KMS-11 (cell line): ENCODE measurements around the gene EIF3I.

Source experiments
- H2AFZ ChIP-seq: fragments of 200-600 bp; sonication (generic); 2 replicates; pipeline ENCODE4 v1.6.1; 2016; ENCODE audit warnings: antibody characterized with exemption, mixed run types, low read depth
- H3K27ac ChIP-seq: fragments of 200-600 bp; sonication (generic); 2 replicates; pipeline ENCODE4 v1.6.1; 2016; ENCODE audit warnings: mild to moderate bottlenecking, mixed run types
- H3K27me3 ChIP-seq: fragments of 200-600 bp; sonication (generic); 2 replicates; pipeline ENCODE4 v1.6.1; 2017; ENCODE audit warnings: mild to moderate bottlenecking, low read depth, mixed run types, moderate library complexity; ENCODE audit not compliant: insufficient read depth
- H3K36me3 ChIP-seq: fragments of 200-600 bp; sonication (generic); 2 replicates; pipeline ENCODE4 v1.6.1; 2017; ENCODE audit warnings: mild to moderate bottlenecking, mixed run types; ENCODE audit not compliant: insufficient read depth
- H3K4me1 ChIP-seq: fragments of 200-600 bp; sonication (generic); 2 replicates; pipeline ENCODE4 v1.6.1; 2016; ENCODE audit warnings: mild to moderate bottlenecking, low read depth, mixed run types; ENCODE audit not compliant: poor library complexity, severe bottlenecking
- H3K4me2 ChIP-seq: fragments of 200-600 bp; sonication (generic); 2 replicates; pipeline ENCODE4 v1.7.0; 2016; ENCODE audit warnings: mild to moderate bottlenecking, mixed run types
- H3K4me3 ChIP-seq: fragments of 200-600 bp; sonication (generic); IDR thresholded peaks from 2 replicates; pipeline ENCODE4 v1.6.1; 2017; ENCODE audit warnings: low read depth, low read length, mixed read lengths; ENCODE audit not compliant: insufficient read depth
- H3K79me2 ChIP-seq: fragments of 200-600 bp; sonication (generic); 2 replicates; pipeline ENCODE4 v1.6.1; 2016; ENCODE audit warnings: low read depth, mixed run types; ENCODE audit not compliant: insufficient read depth
- H3K9ac ChIP-seq: fragments of 200-600 bp; sonication (generic); 2 replicates; pipeline ENCODE4 v1.6.1; 2016; ENCODE audit warnings: mild to moderate bottlenecking, mixed run types
- H4K20me1 ChIP-seq: fragments of 200-600 bp; sonication (generic); 2 replicates; pipeline ENCODE4 v1.6.1; 2016; ENCODE audit warnings: mild to moderate bottlenecking, mixed run types; ENCODE audit not compliant: insufficient read depth
- CTCF ChIP-seq: fragments of 200-600 bp; sonication (generic); conservative IDR thresholded peaks from 2 replicates; pipeline ENCODE4 v1.6.1; 2017; ENCODE audit warnings: low read depth, mild to moderate bottlenecking, antibody characterized with exemption, low read length, moderate library complexity, mixed read lengths

The EIF3I gene

GRCh38 chr1:32204943-32205361 lies 17.3 kb upstream of the EIF3I start:
- peak overlapping the region; percentile 67; the same call in 1 of the 2 replicates for H3K9ac ChIP-seq
- H3K27ac ChIP-seq, result no peak overlapping the region
- peaks cover 48% of the 10 kb centered on the region for H3K4me1 ChIP-seq
- H3K4me2 ChIP-seq, result peak overlapping the region; percentile 93
- H3K4me3 ChIP-seq, result no peak overlapping the region
- no peaks in the 10 kb centered on the region for H3K79me2 ChIP-seq
- peak overlapping the region; percentile 59 for H2AFZ ChIP-seq
- no peaks in the 10 kb centered on the region for H4K20me1 ChIP-seq
- no peak for TF ChIP-seq CTCF
- no peaks in the 10 kb centered on the region for H3K27me3 ChIP-seq
- no peaks in the 10 kb centered on the region for H3K36me3 ChIP-seq

DNA sequence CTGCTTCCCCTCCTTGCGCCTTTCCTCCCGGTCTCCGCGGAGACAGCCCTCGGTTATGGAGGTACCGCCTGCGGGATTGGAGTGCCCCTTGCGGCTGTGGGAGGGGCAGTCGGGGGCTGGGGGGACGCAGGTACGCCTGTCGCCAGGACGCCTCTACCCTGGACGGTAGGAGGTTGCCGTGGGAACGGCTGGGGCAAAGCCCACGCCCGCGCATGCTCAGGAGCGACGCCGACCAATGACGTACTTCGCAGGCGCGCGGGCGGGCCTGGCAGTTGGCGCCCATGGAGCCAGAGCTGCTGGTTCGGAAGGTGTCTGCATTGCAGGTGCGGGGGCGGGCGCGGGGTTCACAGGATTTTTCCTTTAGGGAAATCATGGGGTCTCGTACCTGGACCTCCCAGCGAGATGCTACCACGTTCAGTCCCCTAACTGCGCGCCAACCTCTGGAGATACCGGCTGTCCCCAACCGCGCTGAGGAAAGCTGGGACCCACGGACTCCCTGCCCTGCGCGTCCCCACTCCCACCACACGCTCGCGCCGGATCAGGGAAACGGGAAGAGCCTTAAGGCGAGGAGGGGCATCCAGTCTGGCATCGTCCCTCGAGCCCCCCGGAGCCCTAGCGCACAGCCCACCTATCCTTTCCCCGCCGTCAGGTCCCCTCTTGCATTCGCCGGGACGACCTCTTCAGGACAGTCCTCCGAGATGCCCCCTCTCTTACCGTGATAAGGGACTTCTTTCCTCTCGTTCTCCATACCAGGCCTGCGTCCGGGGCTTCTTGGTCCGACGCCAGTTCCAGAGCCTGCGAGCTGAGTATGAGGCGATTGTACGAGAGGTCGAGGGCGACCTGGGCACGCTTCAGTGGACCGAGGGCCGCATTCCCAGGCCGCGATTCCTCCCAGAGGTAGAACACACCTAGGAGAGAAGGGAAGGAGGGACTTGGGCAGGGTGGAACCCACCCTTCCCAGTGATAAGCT lies 16.5 kb upstream of the EIF3I start, which contains the start of gene IQCC:
Gene IQCC, plus strand, starts transcription at position 271 of the 970 bp plus-strand sequence. Its CDS starts 11 bp downstream, at position 282.
- H3K4me1 ChIP-seq, result peaks cover 42% of the 10 kb centered on the region
- peak within 1 kb of the TSS; percentile 18; the same call in 1 of the 2 replicates for H3K27ac ChIP-seq
- peak within 1 kb of the TSS; percentile 93 for H3K4me2 ChIP-seq
- H3K36me3 ChIP-seq, result no peaks in the 10 kb centered on the region
- H4K20me1 ChIP-seq, result no peaks in the 10 kb centered on the region
- H3K4me3 ChIP-seq, result peak within 1 kb of the TSS; percentile 88
- peak within 1 kb of the TSS; percentile 59 for H2AFZ ChIP-seq
- TF ChIP-seq CTCF, result no peak
- H3K27me3 ChIP-seq, result no peaks in the 10 kb centered on the region
- peak within 1 kb of the TSS; percentile 67 for H3K9ac ChIP-seq
- H3K79me2 ChIP-seq, result no peaks in the 10 kb centered on the region

DNA sequence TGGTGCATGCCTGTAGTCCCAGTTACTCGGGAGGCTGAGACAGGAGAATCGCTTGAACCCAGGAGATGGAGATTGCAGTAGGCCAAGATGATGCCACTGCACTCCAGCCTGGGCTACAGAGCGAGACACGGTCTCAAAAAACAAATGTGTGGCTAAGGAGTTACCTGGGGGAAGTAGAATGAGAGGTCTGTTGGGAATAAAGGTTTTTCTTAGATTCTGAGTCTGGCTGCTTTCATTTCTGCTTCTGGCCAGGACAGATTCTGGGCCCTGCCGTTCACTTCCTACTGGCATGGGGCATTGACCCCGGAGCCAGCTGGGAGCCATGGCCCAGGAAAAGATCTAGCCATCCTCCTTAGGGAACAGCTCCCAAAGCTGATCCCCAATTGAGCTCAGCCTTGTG lies 13.7 kb upstream of the EIF3I start:
- H3K4me2 ChIP-seq, result no peak overlapping the region
- H3K4me3 ChIP-seq, result no peak overlapping the region
- H2AFZ ChIP-seq, result no peak overlapping the region
- TF ChIP-seq CTCF, result no peak
- H3K36me3 ChIP-seq, result no peaks in the 10 kb centered on the region
- H3K79me2 ChIP-seq, result no peaks in the 10 kb centered on the region
- H3K9ac ChIP-seq, result no peak overlapping the region
- peaks cover 22% of the 10 kb centered on the region for H3K4me1 ChIP-seq
- no peaks in the 10 kb centered on the region for H3K27me3 ChIP-seq
- H4K20me1 ChIP-seq, result no peaks in the 10 kb centered on the region
- H3K27ac ChIP-seq, result no peak overlapping the region

GRCh38 chr1:32208891-32209328 lies 13.3 kb upstream of the EIF3I start, which contains the start of gene DCDC2B:
Gene DCDC2B, plus strand, starts transcription at chr1:32209089. Its CDS starts 5 bp downstream, at chr1:32209094.
- no peak within 1 kb of the TSS for H3K27ac ChIP-seq
- H4K20me1 ChIP-seq, result no peaks in the 10 kb centered on the region
- no peaks in the 10 kb centered on the region for H3K36me3 ChIP-seq
- no peaks in the 10 kb centered on the region for H3K79me2 ChIP-seq
- H3K4me1 ChIP-seq, result peaks cover 22% of the 10 kb centered on the region
- H3K27me3 ChIP-seq, result no peaks in the 10 kb centered on the region
- no peak within 1 kb of the TSS for H3K4me3 ChIP-seq
- no peak within 1 kb of the TSS for H2AFZ ChIP-seq
- no peak for TF ChIP-seq CTCF
- H3K9ac ChIP-seq, result no peak within 1 kb of the TSS
- H3K4me2 ChIP-seq, result no peak within 1 kb of the TSS
